GM21529 (cell line): Measurements from ENCODE around the gene KCTD21.

Experiments used
- ATAC-seq: cut with Tn5 transposase; IDR thresholded peaks from one replicate; pipeline ENCODE4 v1.9.1; 2021; ENCODE audit not compliant: unreplicated experiment

Gene KCTD21

GRCh38 chr11:78219493-78220217, 31.2 kb upstream of the KCTD21 start:
- no peak for ATAC-seq

- no peak for ATAC-seq
These were observed 30.5 kb upstream of the KCTD21 start for GRCh38 chr11:78218707-78219492.

GRCh38 chr11:78217650-78218541, 29.5 kb upstream of the KCTD21 start:
- ATAC-seq = no peak

- no peak for ATAC-seq
These were observed 28.3 kb upstream of the KCTD21 start for GRCh38 chr11:78216571-78217287.

- ATAC-seq = no peak
These were observed 27.6 kb upstream of the KCTD21 start for GRCh38 chr11:78216021-78216420.

DNA sequence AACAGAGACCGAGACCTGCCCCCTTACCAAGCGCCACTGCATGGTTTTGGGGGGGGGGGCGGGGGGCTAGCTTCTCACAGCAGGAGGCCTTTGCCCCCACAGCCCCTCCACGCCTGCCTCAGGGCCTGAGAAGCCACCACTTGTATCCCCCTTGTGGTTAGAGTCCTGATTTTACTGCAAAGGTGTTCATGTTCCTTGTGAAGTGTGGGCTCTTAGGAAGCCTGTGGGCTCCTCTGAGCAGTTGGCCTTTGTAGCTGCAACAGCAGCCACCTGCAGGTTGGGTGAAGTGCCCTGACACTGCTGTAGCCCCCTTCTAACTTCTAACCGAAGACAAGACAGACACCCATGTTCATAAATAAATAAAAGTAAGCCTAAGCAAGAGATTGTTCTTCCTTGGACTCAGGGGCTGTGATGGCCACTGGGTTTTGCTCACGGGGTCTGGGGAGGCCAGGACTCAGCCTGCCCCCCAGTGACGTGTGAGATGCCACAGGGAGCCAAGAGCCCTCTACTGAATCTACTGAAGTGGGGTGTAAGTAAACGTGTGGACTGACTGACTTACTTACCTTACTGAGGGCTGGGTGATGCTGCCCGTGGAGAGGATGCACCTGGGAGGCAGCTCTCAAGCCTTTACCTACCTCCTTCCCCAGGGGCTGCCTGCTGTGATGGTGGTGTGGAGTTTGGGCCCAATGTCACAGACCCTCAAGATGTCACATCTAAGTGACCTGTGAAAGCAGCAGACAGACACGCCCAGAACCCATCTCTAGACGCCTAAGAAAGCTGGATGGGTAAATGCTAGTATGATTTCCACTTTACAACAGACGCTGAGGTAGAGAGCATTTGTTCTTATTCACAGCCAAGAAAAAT, 26.1 kb upstream of the KCTD21 start:
- no peak for ATAC-seq

DNA sequence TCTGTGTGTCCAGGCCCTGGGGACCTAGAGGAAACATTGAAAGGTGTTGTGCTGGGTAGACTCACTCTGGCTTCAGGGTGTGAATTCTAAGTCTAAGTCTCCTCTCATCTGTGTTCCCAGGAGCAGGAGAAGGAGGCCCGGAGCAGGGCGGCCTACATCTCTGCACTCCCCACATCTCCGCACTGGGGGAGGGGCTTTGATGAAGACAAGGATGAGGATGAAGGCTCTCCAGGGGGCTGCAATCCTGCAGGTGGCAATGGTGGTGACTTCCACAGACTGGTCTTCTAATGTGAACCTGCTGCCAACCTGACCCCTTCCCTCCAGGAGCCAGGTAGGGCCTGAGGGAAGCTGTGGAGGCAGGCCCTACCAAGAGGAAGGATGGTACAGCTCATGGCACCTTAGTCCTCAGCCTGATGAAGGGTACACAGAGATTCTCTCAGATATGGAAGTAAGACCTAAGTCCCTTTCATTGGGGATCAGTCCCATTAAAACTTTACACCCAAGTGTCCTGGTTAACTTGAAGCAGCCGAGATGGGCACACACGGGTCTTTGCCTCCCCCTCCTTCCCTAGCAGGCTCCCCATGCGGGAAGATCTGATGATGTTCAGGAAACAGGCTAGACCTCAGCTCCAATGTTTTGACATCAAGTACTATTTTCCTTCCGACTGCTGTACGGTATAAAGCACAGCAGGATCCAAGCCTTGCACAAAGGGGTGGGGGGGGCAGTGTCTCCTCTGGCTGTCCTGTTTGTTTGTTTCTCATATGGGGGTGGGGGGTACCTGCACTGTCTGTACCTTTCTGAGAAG, 25.3 kb upstream of the KCTD21 start:
- ATAC-seq = no peak

DNA sequence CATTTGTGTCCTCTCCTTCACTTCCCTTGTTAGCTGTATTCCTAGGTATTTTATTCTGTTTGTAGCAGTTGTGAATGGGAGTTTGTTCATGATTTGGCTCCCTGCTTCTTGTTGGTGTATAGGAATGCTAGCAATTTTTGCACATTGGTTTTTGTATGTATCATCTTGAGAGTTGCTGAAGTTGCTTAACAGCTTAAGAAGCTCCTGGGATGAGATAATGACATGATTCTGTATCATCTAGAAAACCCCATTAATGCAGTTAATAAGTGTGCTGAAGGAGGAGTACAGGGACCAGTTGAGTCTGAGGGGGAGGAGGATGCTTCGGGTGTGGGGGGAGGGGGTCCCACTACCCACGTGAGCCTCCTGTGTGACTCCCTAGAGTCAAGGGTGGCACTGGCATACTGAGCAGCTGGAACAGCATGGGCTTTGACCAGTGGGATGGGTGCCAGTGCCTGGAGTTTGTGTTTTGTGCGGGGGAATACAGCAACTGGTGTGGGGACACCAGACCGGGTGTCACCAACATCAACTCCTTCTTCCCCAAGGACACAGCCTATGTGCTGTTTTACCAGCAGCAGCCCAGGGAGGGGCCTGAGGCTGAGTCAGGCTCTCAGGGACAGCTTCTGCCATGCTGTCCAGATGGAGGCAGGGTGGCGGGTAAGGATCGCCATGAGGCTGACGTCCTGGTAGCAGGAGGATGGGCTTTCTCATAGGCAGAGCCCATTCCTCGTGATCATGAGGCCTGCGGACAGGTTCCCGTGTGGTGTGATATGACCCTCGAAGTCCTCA, 24.4 kb upstream of the KCTD21 start:
- ATAC-seq = no peak

DNA sequence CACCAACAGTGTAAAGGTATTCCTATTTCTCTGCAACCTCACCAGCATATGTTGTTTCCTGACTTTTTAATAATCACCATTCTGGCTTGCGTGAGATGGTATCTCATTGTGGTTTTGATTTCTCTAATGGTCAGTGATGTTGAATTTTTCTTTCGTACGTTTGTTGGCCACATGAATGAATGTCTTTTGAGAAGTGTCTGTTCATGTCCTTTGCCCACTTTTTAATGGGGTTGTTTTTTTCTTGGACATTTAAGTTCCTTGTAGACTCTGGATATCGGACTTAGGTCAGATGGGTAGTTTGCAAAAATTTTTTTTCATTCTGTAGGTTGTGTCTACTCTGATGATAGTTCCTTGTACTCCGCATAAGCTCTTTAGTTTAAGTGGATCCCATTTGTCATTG, 23.1 kb upstream of the KCTD21 start:
- ATAC-seq = no peak

GRCh38 chr11:78210000-78210608, 21.7 kb upstream of the KCTD21 start:
- no peak for ATAC-seq

DNA sequence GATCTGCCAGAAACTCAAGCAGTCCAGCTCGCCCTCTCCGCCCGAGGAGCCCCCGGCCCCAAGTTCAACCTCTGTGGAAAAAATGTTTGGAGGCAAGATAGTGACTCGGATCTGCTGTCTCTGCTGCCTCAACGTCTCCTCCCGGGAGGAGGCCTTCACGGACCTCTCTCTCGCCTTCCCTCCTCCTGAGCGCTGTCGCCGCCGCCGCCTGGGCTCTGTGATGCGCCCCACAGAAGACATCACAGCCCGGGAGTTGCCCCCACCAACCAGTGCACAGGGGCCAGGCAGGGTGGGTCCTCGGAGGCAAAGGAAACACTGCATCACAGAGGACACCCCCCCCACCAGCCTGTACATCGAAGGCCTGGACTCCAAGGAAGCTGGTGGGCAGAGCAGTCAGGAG, 21.1 kb upstream of the KCTD21 start:
- ATAC-seq = no peak

DNA sequence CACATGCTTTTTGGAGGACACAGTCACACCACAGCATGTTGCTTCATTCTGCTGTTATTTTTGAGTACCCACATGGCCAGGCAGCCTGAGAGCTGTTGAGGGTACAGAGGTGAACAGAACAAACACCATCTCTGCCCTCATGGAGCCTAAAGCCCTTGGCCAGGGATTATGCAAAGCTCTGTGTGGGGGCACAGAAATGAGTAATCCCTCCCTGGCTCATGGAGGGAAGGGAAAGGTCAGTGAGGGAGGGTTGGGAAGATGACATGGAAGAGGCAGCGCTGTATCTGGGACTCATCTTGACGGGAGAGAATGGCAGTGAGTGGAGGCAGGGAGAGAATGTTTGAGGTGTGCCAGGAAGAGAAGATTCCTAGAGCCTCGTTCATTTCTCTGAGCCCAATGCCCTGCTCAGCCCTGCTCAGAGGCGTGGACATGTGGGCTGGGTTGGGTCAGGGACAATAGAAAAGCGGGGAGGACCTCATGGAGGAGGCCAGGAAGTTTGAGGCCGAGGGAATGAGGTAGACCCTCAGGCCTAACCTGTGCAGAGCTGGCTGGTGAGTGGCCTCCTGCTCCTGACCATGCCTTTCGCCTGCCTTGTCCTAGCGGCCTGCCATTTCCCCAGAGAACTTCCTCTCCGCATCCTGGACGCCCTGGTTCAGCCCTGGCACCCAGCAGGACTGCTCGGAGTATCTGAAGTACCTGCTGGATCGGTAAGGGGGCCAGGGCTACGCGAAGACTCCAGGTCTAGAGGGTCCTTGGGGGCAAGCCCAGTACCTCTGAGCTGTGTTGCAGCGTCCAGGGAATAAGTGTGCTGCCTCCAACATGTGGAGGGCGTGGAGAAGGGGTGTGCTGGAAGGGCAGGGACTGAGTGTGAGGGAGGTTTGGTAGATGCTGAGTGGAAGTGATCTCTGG, 20.1 kb upstream of the KCTD21 start:
- no peak for ATAC-seq

DNA sequence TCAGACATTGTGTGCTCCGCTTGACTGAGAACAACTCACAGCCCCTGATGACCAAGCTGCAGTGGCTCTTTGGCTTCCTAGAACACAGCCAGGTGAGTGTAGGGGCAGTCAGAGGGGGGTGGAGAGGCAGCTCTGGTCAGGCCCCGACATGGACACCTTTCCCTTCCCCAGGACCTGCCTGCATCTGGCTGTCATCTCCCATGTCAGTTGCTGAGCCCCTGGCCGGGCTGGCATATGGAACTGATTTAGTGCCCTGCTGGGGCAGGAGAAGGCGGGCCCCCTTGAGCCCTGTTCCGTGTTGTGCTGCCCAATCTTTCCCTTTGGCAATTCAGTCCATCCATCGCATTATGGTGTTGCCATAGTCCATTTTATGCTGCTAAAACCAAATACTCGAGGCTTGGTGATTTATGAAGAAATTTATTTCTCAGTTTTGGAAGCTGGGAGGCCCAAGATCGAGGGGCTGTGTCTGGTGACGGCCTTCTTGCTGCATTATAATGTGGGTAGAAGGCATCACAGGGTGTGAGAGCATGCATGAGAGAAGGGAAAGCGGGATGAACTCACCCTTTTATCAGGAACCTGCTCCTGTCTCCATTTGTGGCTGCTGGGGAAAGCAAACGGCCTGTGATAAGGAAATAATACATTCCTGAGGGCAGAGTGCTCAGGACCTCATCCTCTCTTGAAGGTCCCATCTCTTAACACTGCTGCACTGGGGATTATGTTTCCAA, 19.3 kb upstream of the KCTD21 start:
- no peak for ATAC-seq

DNA sequence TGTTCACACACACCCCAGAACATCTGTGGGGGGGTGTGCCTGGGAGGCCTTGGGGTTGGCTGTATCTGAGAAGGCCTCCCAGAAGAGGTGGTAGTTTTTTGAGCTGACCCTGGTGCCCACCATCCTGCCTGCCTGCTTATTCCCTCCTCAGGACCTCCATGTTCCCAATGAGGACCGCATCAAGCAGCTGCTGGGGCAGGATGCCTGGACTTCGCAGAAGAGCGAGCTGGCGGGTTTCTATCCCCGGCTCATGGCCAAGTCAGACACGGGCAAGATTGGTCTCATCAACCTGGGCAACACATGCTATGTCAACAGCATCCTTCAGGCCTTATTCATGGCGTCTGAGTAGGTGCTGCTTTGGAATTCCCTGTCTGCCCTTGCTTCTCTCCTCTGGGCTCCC, 17.3 kb upstream of the KCTD21 start:
- ATAC-seq = no peak

GRCh38 chr11:78205256-78205655, 16.8 kb upstream of the KCTD21 start:
- no peak for ATAC-seq

DNA sequence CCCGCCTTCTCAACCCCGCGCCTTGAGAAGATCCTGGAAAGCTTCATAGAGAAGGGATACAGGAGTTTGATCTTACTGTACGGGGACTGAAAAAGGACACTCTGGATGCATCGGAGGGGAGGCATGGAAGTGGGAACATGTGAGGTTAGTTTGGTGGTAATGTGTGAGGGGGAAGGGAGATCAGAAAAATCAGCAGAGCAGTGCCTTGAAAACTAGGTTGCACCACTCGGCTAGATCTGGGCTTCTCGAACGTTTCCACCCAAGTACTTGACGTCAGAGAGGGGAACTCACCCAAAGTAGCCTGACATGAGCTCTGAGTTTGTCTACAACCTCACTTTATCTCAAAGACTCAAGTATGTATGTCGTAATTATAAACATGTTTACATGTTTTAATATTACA, 14.8 kb upstream of the KCTD21 start:
- ATAC-seq = no peak
